OCI-LY1 (cell line): Measurements from ENCODE around the gene HTT.

ENCODE experiments used
- H2AFZ ChIP-seq: fragments of 200-600 bp; sonication (generic), shearing (Covaris generic); 2 replicates; pipeline ENCODE4 v1.6.0; 2014; ENCODE audit warnings: antibody characterized with exemption, mild to moderate bottlenecking, low read length
- H3F3A ChIP-seq: fragments of 200-600 bp; sonication (generic), shearing (Covaris generic); 2 replicates; pipeline ENCODE4 v1.6.0; 2014; ENCODE audit warnings: mild to moderate bottlenecking, antibody characterized with exemption, low read length, moderate library complexity; ENCODE audit not compliant: insufficient read depth
- H3K27ac ChIP-seq: fragments of 200-600 bp; sonication (generic); 2 replicates; pipeline ENCODE4 v1.5.1; 2014; ENCODE audit warnings: low read length, mixed run types, mild to moderate bottlenecking, low read depth; ENCODE audit not compliant: poor library complexity, severe bottlenecking
- H3K27me3 ChIP-seq: fragments of 200-600 bp; sonication (generic); 2 replicates; pipeline ENCODE4 v1.6.0; 2014; ENCODE audit warnings: antibody characterized with exemption, mild to moderate bottlenecking, low read length, moderate library complexity; ENCODE audit not compliant: insufficient read depth
- H3K36me3 ChIP-seq: fragments of 200-600 bp; sonication (generic); 2 replicates; pipeline ENCODE4 v1.6.1; 2014; ENCODE audit warnings: mild to moderate bottlenecking, antibody characterized with exemption, low read length, moderate library complexity, mixed read lengths; ENCODE audit not compliant: insufficient read depth
- H3K4me1 ChIP-seq: fragments of 200-600 bp; sonication (generic); 2 replicates; pipeline ENCODE4 v1.5.1; 2014; ENCODE audit warnings: mild to moderate bottlenecking, low read length, moderate library complexity; ENCODE audit not compliant: insufficient read depth, severe bottlenecking
- H3K4me2 ChIP-seq: fragments of 200-600 bp; sonication (generic), shearing (Covaris generic); 2 replicates; pipeline ENCODE4 v1.6.1; 2014; ENCODE audit warnings: low read length
- H3K4me3 ChIP-seq: fragments of 200-600 bp; sonication (generic); 2 replicates; pipeline ENCODE4 v1.5.1; 2014; ENCODE audit warnings: low read length, low read depth, mild to moderate bottlenecking, mixed read lengths; ENCODE audit not compliant: poor library complexity, severe bottlenecking
- H3K79me2 ChIP-seq: fragments of 200-600 bp; shearing (Covaris generic); 2 replicates; pipeline ENCODE4 v1.6.1; 2016; ENCODE audit warnings: mixed run types, low read length, mixed read lengths; ENCODE audit not compliant: insufficient read depth
- H3K9ac ChIP-seq: fragments of 200-600 bp; sonication (generic), shearing (Covaris generic); 2 replicates; pipeline ENCODE4 v1.6.1; 2014; ENCODE audit warnings: mild to moderate bottlenecking, low read length, mixed read lengths
- H3K9me2 ChIP-seq: fragments of 200-600 bp; sonication (generic), shearing (Covaris generic); 2 replicates; pipeline ENCODE4 v1.6.1; 2014; ENCODE audit warnings: low read depth, mild to moderate bottlenecking, low read length, mixed read lengths
- H3K9me3 ChIP-seq: fragments of 200-600 bp; shearing (Covaris generic); 2 replicates; pipeline ENCODE4 v1.6.1; 2014; ENCODE audit warnings: low read length, mixed read lengths
- H4K20me1 ChIP-seq: fragments of 200-600 bp; sonication (generic), shearing (Covaris generic); 2 replicates; pipeline ENCODE4 v1.6.0; 2016; ENCODE audit warnings: mild to moderate bottlenecking, low read length; ENCODE audit not compliant: insufficient read depth
- EZH2 ChIP-seq: fragments of 200-600 bp; sonication (generic), shearing (Covaris generic); IDR thresholded peaks from 2 replicates; pipeline ENCODE4 v1.8.0; 2017; ENCODE audit warnings: borderline replicate concordance, mixed run types, mild to moderate bottlenecking, antibody characterized with exemption, low read length, moderate library complexity, mixed read lengths
- TF ChIP-seq, protein P1 (sequence below): fragments of 200-600 bp; sonication (generic), shearing (Covaris generic); IDR thresholded peaks from 2 replicates; pipeline ENCODE4 v1.5.1; 2017; ENCODE audit warnings: mild to moderate bottlenecking, antibody characterized with exemption, low read length, moderate library complexity, mixed read lengths

HTT gene

GRCh38 chr4:3285558-3286334 lies 211.3 kb downstream of the HTT start:
- H3K4me1 ChIP-seq: no peaks in the 10 kb centered on the region

DNA sequence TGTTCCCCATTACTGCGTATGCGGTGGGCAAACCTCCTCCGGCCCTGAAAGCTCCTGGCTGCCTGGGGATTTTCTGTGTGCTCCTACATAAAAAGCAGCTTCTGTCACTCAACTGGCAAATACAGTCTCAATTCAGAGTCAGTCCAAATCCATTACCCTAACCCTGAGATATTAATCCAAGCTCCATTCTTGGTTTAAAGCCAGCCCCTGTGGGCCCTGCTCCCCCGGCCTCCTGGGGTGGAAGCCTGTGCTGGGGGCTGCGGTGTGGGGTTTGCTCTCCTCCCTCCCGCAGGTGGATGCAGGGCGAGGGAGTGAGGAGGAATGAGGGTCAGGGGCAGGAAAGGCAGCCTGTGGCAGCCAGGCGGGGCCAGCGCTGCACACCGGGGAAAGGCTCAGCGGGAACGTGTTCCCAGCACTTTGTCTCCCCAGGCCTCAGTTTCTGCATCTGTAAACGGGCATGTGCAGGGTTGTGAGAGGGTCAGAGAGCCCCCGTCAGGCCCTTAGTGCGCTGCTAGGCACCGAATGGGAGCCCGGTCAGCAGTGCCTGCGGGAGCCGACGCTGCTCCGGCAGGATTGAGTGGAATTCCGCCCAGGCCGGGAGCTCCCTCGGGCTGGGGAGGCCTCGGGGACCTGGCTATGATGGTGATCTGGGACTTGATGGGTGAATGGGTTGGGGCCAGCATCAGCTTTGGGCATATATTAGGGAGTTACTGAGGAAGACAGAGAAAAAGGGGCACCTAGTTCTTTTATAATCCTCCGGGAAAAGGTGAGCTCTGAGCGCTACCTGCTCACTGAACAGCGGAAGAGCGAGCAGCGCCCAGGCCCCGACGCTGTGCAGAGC lies 212.1 kb downstream of the HTT start:
- Histone ChIP-seq H3K9ac (no peak overlapping the region), H3K4me1 (no peaks in the 10 kb centered on the region), H3K27ac (no peak overlapping the region), H3F3A (no peaks in the 10 kb centered on the region), H3K4me2 (no peak overlapping the region), H2AFZ (no peak overlapping the region), H3K9me2 (no peaks in the 10 kb centered on the region), H3K4me3 (no peak overlapping the region), H3K79me2 (no peaks in the 10 kb centered on the region), H3K27me3 (no peaks in the 10 kb centered on the region; the same call in 1 of the 2 replicates), H3K9me3 (no peaks in the 10 kb centered on the region), H4K20me1 (no peaks in the 10 kb centered on the region), H3K36me3 (no peaks in the 10 kb centered on the region)
- TF ChIP-seq, protein P1, sequence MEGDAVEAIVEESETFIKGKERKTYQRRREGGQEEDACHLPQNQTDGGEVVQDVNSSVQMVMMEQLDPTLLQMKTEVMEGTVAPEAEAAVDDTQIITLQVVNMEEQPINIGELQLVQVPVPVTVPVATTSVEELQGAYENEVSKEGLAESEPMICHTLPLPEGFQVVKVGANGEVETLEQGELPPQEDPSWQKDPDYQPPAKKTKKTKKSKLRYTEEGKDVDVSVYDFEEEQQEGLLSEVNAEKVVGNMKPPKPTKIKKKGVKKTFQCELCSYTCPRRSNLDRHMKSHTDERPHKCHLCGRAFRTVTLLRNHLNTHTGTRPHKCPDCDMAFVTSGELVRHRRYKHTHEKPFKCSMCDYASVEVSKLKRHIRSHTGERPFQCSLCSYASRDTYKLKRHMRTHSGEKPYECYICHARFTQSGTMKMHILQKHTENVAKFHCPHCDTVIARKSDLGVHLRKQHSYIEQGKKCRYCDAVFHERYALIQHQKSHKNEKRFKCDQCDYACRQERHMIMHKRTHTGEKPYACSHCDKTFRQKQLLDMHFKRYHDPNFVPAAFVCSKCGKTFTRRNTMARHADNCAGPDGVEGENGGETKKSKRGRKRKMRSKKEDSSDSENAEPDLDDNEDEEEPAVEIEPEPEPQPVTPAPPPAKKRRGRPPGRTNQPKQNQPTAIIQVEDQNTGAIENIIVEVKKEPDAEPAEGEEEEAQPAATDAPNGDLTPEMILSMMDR: no peak
- no peak for TF ChIP-seq EZH2

More at GRCh38 chr4:3285558-3286334, 211.3 kb downstream of the HTT start:
- Histone ChIP-seq H3K27ac (no peak overlapping the region), H2AFZ (no peak overlapping the region), H3K9ac (no peak overlapping the region), H3K27me3 (no peaks in the 10 kb centered on the region; the same call in 1 of the 2 replicates), H3K79me2 (no peaks in the 10 kb centered on the region), H3K4me2 (no peak overlapping the region), H4K20me1 (no peaks in the 10 kb centered on the region), H3F3A (no peaks in the 10 kb centered on the region), H3K36me3 (no peaks in the 10 kb centered on the region), H3K4me3 (no peak overlapping the region), H3K9me3 (no peaks in the 10 kb centered on the region), H3K9me2 (no peaks in the 10 kb centered on the region)
- TF ChIP-seq EZH2: no peak
- TF ChIP-seq, protein P1: no peak

GRCh38 chr4:3287271-3287971 lies 212.9 kb downstream of the HTT start:
- H3K4me2 ChIP-seq: no peak overlapping the region
- H3F3A ChIP-seq: no peaks in the 10 kb centered on the region
- no peaks in the 10 kb centered on the region for H3K9me3 ChIP-seq
- H3K27ac ChIP-seq: no peak overlapping the region
- no peaks in the 10 kb centered on the region for H3K9me2 ChIP-seq
- no peaks in the 10 kb centered on the region for H3K36me3 ChIP-seq
- no peak for TF ChIP-seq EZH2
- TF ChIP-seq, protein P1: no peak
- no peaks in the 10 kb centered on the region for H3K79me2 ChIP-seq
- no peaks in the 10 kb centered on the region for H3K4me1 ChIP-seq
- H3K9ac ChIP-seq: no peak overlapping the region
- H4K20me1 ChIP-seq: no peaks in the 10 kb centered on the region
- H3K4me3 ChIP-seq: no peak overlapping the region
- H3K27me3 ChIP-seq: no peaks in the 10 kb centered on the region
- no peak overlapping the region for H2AFZ ChIP-seq
